ENCODE data around the gene DNASE1L1. TPM values are rescaled to one million over a fixed set of nuclear protein-coding genes. Genes with fewer than 3 reads are reported as not detected.

The DNASE1L1 gene
- total and polyA plus RNA-seq, 2 of the 13 experiments (the other 11 are each of a cell fraction or from before 2014, with no cell fraction given): 4.7 to 12.3 TPM

DNA sequence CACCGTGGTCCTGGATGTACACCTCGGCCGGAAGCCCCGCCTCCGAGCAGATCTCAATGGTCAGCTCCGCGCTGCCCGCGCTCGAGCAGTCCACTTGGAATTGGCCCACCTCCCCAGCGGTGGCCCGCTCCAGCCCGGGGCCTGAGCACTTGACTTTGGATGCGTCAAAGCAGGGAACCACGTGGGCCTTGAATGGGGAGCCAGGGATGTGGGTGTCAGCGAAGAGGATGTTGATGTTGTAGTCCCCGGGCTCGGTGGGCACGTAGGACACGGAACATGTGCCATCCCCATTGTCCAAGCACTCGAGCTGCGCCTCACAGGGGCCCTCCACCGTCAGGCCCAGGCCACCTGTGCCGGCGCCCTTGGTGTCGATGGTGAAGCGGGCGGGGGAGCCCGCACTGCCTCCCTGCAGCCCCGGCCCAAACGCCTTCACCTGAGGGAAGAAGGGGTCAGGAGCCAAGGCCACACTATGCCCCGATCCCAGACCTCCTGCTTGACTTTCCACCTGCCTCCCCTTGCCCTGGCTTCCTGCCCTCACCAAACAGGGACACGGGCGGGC, 48.8 kb downstream of the DNASE1L1 start:
- Histone ChIP-seq H4K20me1 (ENCODE audit: insufficient read depth, low read length) (peaks cover 3% of the 10 kb centered on the region; the same call in 1 of the 2 replicates), H3K27me3 (ENCODE audit: control insufficient read depth in 1 of 2, insufficient read depth in 2 of 2, low read length in 2 of 2) (no peaks in the 10 kb centered on the region), H3K79me2 (ENCODE audit: insufficient read depth, low read length) (no peaks in the 10 kb centered on the region), H3K9me3 (ENCODE audit: low read length) (no peaks in the 10 kb centered on the region), H3K9ac (ENCODE audit: insufficient read depth, low read depth, low read length) (no peak overlapping the region), H3K27ac (ENCODE audit: extremely low read length, insufficient read depth, low read length) (no peak overlapping the region), H3K4me3 (replicated peaks in 1 of 3; ENCODE audit: insufficient read depth in 1 of 3, low read depth in 2 of 3, low read length in 3 of 3) (no peak overlapping the region), H3K36me3 (replicated peaks in 1 of 2; ENCODE audit: control insufficient read depth in 1 of 2, insufficient read depth in 2 of 2, low read length in 2 of 2) (peaks cover 22 to 47% of the 10 kb centered on the region in 2 experiments; a peak in 4 of 5 replicates), H2AFZ (ENCODE audit: low read length) (no peak overlapping the region), H3K4me1 (ENCODE audit: insufficient read depth, low read length) (peaks cover 18% of the 10 kb centered on the region), H3K4me2 (ENCODE audit: low read depth, low read length) (no peak overlapping the region)
- DNase-seq (ENCODE audit: low spot score) (no peak), FAIRE-seq (no peak), ATAC-seq (no peak)
- ChIA-PET CTCF (ENCODE audit: low intra/inter-chr PET ratio, low total read pairs) (no interaction called here), POLR2A (no interaction called here)
- intact Hi-C loops (cut with micrococcal nuclease; ENCODE audit: unreplicated experiment): no loop called here
- in situ Hi-C loops (cut with HindIII; ENCODE audit: extremely low pct_ligation_motif_present, low pct_unique_long_range_greater_than_20kb): no loop called here
- TF ChIP-seq TAF1 (CRISPR knock-in tag; IDR thresholded peaks at IDR 0.05) (no peak), SCMH1 (CRISPR knock-in tag; IDR thresholded peaks at IDR 0.05; ENCODE audit: borderline replicate concordance) (no peak), NFIC (IDR thresholded peaks at IDR 0.05; ENCODE audit: low read length) (no peak), ZNF10 (CRISPR knock-in tag; IDR thresholded peaks at IDR 0.05; ENCODE audit: borderline replicate concordance, low read depth) (no peak), ZNF878 (CRISPR knock-in tag; IDR thresholded peaks at IDR 0.05) (no peak), RBFOX2 (IDR thresholded peaks at IDR 0.05; ENCODE audit: low read depth, low read length) (peak; percentile 22; the same call in 1 of the 2 replicates), ZNF367 (CRISPR knock-in tag; IDR thresholded peaks at IDR 0.05; ENCODE audit: borderline replicate concordance) (no peak), AGO2 (optimal IDR thresholded peaks at IDR 0.05; ENCODE audit: low read depth, low read length) (peak; percentile 10), ZNF136 (CRISPR knock-in tag; IDR thresholded peaks at IDR 0.05; ENCODE audit: low read depth) (no peak), YEATS2 (CRISPR knock-in tag; IDR thresholded peaks at IDR 0.05; ENCODE audit: borderline replicate concordance) (no peak), FOXA1 (IDR thresholded peaks at IDR 0.05) (no peak), FOXA1 (CRISPR knock-in tag; IDR thresholded peaks at IDR 0.05) (no peak)
- TF ChIP-seq, protein P1, sequence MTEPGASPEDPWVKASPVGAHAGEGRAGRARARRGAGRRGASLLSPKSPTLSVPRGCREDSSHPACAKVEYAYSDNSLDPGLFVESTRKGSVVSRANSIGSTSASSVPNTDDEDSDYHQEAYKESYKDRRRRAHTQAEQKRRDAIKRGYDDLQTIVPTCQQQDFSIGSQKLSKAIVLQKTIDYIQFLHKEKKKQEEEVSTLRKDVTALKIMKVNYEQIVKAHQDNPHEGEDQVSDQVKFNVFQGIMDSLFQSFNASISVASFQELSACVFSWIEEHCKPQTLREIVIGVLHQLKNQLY (CRISPR knock-in tag; IDR thresholded peaks at IDR 0.05): no peak
- BruUV-seq (replicated peaks): no TSS peak
- WGBS (ENCODE audit: low lambda C conversion rate): 100% methylated on average over 1 of the region's 34 CpGs

All from HepG2 (cell line).